Ishikawa (cell line): Measurements from ENCODE around the gene RTEL1.

Experiments
- CEBPB ChIP-seq: IDR thresholded peaks from 2 replicates; pipeline ENCODE4 v1.6.1; 2012
- CREB1 ChIP-seq: IDR thresholded peaks from 2 replicates; pipeline ENCODE4 v1.6.1; 2012; ENCODE audit warnings: low read depth
- EGR1 ChIP-seq: IDR thresholded peaks from 2 replicates; pipeline ENCODE4 v1.6.1; 2012
- EP300 ChIP-seq: IDR thresholded peaks from 2 replicates; pipeline ENCODE4 v1.6.1; 2012; ENCODE audit warnings: borderline replicate concordance
- FOXM1 ChIP-seq: IDR thresholded peaks from 2 replicates; pipeline ENCODE4 v1.6.1; 2012; ENCODE audit warnings: low read depth, borderline replicate concordance
- NFIC ChIP-seq: IDR thresholded peaks from 2 replicates; pipeline ENCODE4 v1.6.1; 2012
- RAD21 ChIP-seq: IDR thresholded peaks from 2 replicates; pipeline ENCODE4 v1.6.1; 2012; ENCODE audit warnings: low read depth
- TAF1 ChIP-seq: IDR thresholded peaks from 2 replicates; pipeline ENCODE4 v1.6.1; 2012; ENCODE audit warnings: low read depth, mild to moderate bottlenecking
- TCF12 ChIP-seq: IDR thresholded peaks from 2 replicates; pipeline ENCODE4 v1.6.1; 2012; ENCODE audit warnings: low read depth
- TEAD4 ChIP-seq: IDR thresholded peaks from 2 replicates; pipeline ENCODE4 v1.6.1; 2012
- USF1 ChIP-seq: IDR thresholded peaks from 2 replicates; pipeline ENCODE4 v1.6.1; 2012
- YY1 ChIP-seq: IDR thresholded peaks from 2 replicates; pipeline ENCODE4 v1.6.1; 2012; ENCODE audit warnings: low read depth
- ZBTB7A ChIP-seq: IDR thresholded peaks from 2 replicates; pipeline ENCODE4 v1.6.1; 2012; ENCODE audit warnings: low read depth
- TF ChIP-seq, protein P1 (sequence below): IDR thresholded peaks from 2 replicates; pipeline ENCODE4 v1.6.1; 2012
- TF ChIP-seq, protein P2 (sequence below): IDR thresholded peaks from 2 replicates; pipeline ENCODE4 v1.6.1; 2012; ENCODE audit warnings: low read depth, mild to moderate bottlenecking

Gene RTEL1

GRCh38 chr20:63737695-63737944 lies 79.5 kb downstream of the RTEL1 start:
- TF ChIP-seq, protein P1, sequence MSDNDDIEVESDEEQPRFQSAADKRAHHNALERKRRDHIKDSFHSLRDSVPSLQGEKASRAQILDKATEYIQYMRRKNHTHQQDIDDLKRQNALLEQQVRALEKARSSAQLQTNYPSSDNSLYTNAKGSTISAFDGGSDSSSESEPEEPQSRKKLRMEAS, result no peak
- TF ChIP-seq RAD21 (no peak), YY1 (no peak), CEBPB (no peak), FOXM1 (no peak)

DNA sequence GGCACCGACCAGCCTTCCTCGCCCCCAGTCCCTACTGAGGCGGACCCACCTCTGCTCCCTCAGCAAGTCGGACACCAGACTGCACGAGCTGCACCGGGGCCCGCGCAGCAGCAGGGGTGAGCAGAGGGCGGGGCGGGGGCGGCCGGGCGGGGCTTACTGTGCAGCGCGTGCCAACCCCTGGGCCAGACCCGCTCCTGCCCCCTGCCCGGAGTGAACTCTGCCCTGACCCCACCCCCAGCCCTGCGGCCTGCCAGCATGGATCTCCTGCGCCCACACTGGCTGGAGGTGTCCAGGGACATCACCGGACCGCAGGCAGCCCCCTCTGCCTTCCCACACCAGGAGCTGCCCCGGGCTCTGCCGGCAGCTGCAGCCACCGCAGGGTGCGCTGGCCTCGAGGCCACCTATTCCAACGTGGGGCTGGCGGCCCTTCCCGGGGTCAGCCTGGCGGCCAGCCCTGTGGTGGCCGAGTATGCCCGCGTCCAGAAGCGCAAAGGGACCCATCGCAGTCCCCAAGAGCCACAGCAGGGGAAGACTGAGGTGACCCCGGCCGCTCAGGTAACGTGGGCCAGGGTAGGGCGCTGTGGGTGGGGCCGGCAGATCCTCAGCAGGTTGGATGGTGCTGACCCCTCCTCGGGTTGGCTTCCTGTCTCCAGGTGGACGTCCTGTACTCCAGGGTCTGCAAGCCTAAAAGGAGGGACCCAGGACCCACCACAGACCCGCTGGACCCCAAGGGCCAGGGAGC lies 80.0 kb downstream of the RTEL1 start:
- TF ChIP-seq EGR1, result no peak
- no peak for TF ChIP-seq CEBPB
- no peak for TF ChIP-seq YY1
- no peak for TF ChIP-seq USF1
- TF ChIP-seq TEAD4, result no peak

DNA sequence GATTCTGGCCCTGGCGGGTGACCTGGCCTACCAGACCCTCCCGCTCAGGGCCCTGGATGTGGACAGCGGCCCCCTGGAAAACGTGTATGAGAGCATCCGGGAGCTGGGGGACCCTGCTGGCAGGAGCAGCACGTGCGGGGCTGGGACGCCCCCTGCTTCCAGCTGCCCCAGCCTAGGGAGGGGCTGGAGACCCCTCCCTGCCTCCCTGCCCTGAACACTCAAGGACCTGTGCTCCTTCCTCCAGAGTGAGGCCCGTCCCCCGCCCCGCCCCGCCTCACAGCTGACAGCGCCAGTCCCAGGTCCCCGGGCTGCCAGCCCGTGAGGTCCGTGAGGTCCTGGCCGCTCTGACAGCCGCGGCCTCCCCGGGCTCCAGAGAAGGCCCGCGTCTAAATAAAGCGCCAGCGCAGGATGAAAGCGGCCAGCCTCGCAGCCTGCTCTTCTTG lies 80.6 kb downstream of the RTEL1 start:
- TF ChIP-seq USF1, result no peak
- TF ChIP-seq ZBTB7A, result no peak; the same call in 1 of the 2 replicates
- no peak for TF ChIP-seq CEBPB
- TF ChIP-seq TAF1, result no peak
- TF ChIP-seq CREB1, result no peak
- no peak for TF ChIP-seq RAD21
- TF ChIP-seq FOXM1, result no peak
- no peak for TF ChIP-seq TCF12
- TF ChIP-seq EP300, result no peak
- TF ChIP-seq, protein P1, result no peak
- no peak for TF ChIP-seq YY1
- TF ChIP-seq, protein P2, sequence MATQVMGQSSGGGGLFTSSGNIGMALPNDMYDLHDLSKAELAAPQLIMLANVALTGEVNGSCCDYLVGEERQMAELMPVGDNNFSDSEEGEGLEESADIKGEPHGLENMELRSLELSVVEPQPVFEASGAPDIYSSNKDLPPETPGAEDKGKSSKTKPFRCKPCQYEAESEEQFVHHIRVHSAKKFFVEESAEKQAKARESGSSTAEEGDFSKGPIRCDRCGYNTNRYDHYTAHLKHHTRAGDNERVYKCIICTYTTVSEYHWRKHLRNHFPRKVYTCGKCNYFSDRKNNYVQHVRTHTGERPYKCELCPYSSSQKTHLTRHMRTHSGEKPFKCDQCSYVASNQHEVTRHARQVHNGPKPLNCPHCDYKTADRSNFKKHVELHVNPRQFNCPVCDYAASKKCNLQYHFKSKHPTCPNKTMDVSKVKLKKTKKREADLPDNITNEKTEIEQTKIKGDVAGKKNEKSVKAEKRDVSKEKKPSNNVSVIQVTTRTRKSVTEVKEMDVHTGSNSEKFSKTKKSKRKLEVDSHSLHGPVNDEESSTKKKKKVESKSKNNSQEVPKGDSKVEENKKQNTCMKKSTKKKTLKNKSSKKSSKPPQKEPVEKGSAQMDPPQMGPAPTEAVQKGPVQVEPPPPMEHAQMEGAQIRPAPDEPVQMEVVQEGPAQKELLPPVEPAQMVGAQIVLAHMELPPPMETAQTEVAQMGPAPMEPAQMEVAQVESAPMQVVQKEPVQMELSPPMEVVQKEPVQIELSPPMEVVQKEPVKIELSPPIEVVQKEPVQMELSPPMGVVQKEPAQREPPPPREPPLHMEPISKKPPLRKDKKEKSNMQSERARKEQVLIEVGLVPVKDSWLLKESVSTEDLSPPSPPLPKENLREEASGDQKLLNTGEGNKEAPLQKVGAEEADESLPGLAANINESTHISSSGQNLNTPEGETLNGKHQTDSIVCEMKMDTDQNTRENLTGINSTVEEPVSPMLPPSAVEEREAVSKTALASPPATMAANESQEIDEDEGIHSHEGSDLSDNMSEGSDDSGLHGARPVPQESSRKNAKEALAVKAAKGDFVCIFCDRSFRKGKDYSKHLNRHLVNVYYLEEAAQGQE, result no peak
- TF ChIP-seq EGR1, result no peak
- TF ChIP-seq TEAD4, result no peak
- TF ChIP-seq NFIC, result no peak

DNA sequence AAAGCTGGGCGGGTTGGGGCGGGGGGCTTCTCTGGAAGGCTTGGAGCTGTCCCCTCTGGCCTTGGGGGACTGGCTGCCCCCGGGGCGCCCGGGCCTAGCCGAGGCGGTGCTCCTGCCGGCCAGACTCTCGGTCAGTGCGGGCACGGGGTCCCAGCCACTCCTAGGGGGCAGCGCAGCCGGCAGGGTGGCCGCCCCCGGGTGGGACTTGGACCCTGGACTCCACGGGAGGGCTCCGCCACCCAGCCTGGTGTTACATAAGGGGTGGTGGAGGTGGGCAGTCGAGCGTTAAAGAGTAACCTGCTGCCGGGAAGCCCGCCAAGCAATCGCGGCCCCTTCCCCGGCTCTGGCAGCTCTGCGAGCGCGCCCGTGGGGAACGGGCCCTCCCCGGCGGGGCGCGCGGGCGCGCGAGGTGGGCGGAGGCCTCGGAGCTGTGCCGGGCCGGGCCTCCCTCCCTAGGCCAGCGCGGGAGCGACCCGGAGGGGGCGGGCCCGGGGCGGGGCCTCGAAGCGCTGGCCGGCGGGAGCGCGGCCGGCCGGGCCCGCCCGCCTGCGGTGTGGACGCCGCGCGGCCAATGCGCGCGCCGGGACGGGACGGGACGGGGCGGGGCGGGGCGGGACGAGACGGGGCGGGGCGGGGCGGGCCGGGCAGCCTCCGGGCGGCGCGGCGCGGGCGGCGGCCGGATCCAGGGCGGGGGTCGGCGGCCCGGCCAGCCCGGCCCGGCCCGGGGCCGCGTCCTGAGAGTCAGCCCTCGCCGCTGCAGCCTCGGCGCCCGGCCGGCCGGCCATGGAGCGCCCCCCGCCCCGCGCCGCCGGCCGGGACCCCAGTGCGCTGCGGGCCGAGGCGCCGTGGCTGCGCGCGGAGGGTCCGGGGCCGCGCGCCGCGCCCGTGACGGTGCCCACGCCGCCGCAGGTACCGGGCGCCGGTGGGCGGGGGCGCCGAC lies 81.3 kb downstream of the RTEL1 start, which contains the start of gene SLC2A4RG:
Gene SLC2A4RG, plus strand, starts transcription at position 647 of the 940 bp plus-strand sequence. Its CDS starts 137 bp downstream, at position 784.
- TF ChIP-seq TAF1, result no peak
- TF ChIP-seq USF1, result no peak
- TF ChIP-seq CREB1, result no peak
- TF ChIP-seq TEAD4, result no peak
- peak; percentile 8; the same call in 1 of the 2 replicates for TF ChIP-seq NFIC
- TF ChIP-seq TCF12, result 0 out of 2 replicates have a peak, but pooled peaks have one; percentile 24
- 0 out of 2 replicates have a peak, but pooled peaks have one; percentile 9 for TF ChIP-seq EGR1
- TF ChIP-seq, protein P2, result no peak
- TF ChIP-seq, protein P1, result no peak
- TF ChIP-seq FOXM1, result no peak
- no peak for TF ChIP-seq YY1
- no peak for TF ChIP-seq EP300
- no peak for TF ChIP-seq RAD21
- TF ChIP-seq CEBPB, result no peak
- TF ChIP-seq ZBTB7A, result peak; percentile 88
